GM19324 (cell line): ENCODE results near the gene GNL2.
"Not testable (repeated sequence)": the region's sequence is repeated elsewhere in the genome, so short reads cannot be mapped to it uniquely, and the experiment has no call there.

Experiments
- ATAC-seq: cut with Tn5 transposase; IDR thresholded peaks from one replicate; pipeline ENCODE4 v1.9.1; 2021; ENCODE audit warnings: mild to moderate bottlenecking, moderate library complexity; ENCODE audit not compliant: unreplicated experiment, low FRiP score

Gene GNL2

GRCh38 chr1:37518241-37518640, 77.5 kb downstream of the GNL2 start:
- ATAC-seq, result not testable (repeated sequence)

- ATAC-seq, result no peak
These were observed 78.2 kb downstream of the GNL2 start for GRCh38 chr1:37517569-37517968.
